Muscle layer of duodenum (tissue), 2 donors: ENCODE data around the gene TUBAL3.
A peak's percentile ranks its signal among the peaks of the same experiment; 100 is the strongest.

Experiments used
- H3K27ac ChIP-seq: one replicate; pipeline ENCODE4 v1.7.0; 2013; ENCODE audit warnings: mild to moderate bottlenecking, low read length
- H3K27me3 ChIP-seq: one replicate; pipeline ENCODE4 v1.7.0; 2013; ENCODE audit warnings: low read depth, mild to moderate bottlenecking, control low read depth, low read length
- H3K36me3 ChIP-seq, 2 donors: one replicate each; pipeline ENCODE4 v1.7.0; 2013; ENCODE audit warnings: low read length in 2 of 2, control low read depth in 1 of 2, mild to moderate bottlenecking in 1 of 2; ENCODE audit not compliant: insufficient read depth in 2 of 2, control insufficient read depth in 1 of 2
- H3K4me1 ChIP-seq, 2 donors: one replicate each; pipeline ENCODE4 v1.7.0; 2013; ENCODE audit warnings: low read length in 2 of 2, mild to moderate bottlenecking in 2 of 2, control low read depth in 1 of 2, moderate library complexity in 1 of 2; ENCODE audit not compliant: insufficient read depth in 2 of 2, control insufficient read depth in 1 of 2
- H3K4me3 ChIP-seq, 2 donors: one replicate each; pipeline ENCODE4 v1.7.0; 2013; ENCODE audit warnings: low read length in 2 of 2, low read depth in 1 of 2, mild to moderate bottlenecking in 1 of 2
- H3K9me3 ChIP-seq, 2 donors: one replicate each; pipeline ENCODE4 v1.7.0; 2013; ENCODE audit warnings: low read length in 2 of 2, control low read depth in 1 of 2, mild to moderate bottlenecking in 1 of 2; ENCODE audit not compliant: control insufficient read depth in 1 of 2
- donor health status: healthy.

Gene TUBAL3

GRCh38 chr10:5404208-5405041 lies at the start of gene TUBAL3:
TSS of gene TUBAL3 (minus strand) at chr10:5404828. CDS start at chr10:5404792, 36 bp downstream.
- no peaks in the 10 kb centered on the region for H3K4me1 ChIP-seq
- H3K9me3 ChIP-seq: no peaks in the 10 kb centered on the region
- peak within 1 kb of the TSS; percentile 13 for H3K27ac ChIP-seq
- H3K27me3 ChIP-seq: no peaks in the 10 kb centered on the region
- H3K36me3 ChIP-seq: no peaks in the 10 kb centered on the region
- peak within 1 kb of the TSS in 1 of 2 donors; percentile 0 for H3K4me3 ChIP-seq

- H3K27ac ChIP-seq: no peak overlapping the region
- no peaks in the 10 kb centered on the region for H3K27me3 ChIP-seq
- peaks cover 42 to 62% of the 10 kb centered on the region in 2 donors for H3K36me3 ChIP-seq
- no peak overlapping the region for H3K4me3 ChIP-seq
- H3K9me3 ChIP-seq: no peaks in the 10 kb centered on the region
- peaks cover 0 to 5% of the 10 kb centered on the region in 2 donors for H3K4me1 ChIP-seq
Measured at GRCh38 chr10:5453749-5454489, 49.3 kb upstream of the TUBAL3 start.

GRCh38 chr10:5450605-5451384 lies 46.2 kb upstream of the TUBAL3 start:
- Histone ChIP-seq H3K27ac (no peak overlapping the region), H3K9me3 (no peaks in the 10 kb centered on the region), H3K27me3 (no peaks in the 10 kb centered on the region), H3K36me3 (peaks cover 29 to 36% of the 10 kb centered on the region in 2 donors), H3K4me3 (no peak overlapping the region), H3K4me1 (peaks cover 0 to 10% of the 10 kb centered on the region in 2 donors)

- Histone ChIP-seq H3K9me3 (no peaks in the 10 kb centered on the region), H3K36me3 (peaks cover 19 to 27% of the 10 kb centered on the region in 2 donors), H3K27ac (peak overlapping the region; percentile 97), H3K4me1 (peaks cover 0 to 11% of the 10 kb centered on the region in 2 donors), H3K27me3 (no peaks in the 10 kb centered on the region), H3K4me3 (peak overlapping the region; percentile 38 to 57)
Measured at GRCh38 chr10:5449823-5450222, 45.2 kb upstream of the TUBAL3 start.

- H3K9me3 ChIP-seq: no peaks in the 10 kb centered on the region
- H3K4me3 ChIP-seq: peak overlapping the region; percentile 46 to 88
Measured at GRCh38 chr10:5449227-5449626, 44.6 kb upstream of the TUBAL3 start.

GRCh38 chr10:5448333-5449001 lies 43.8 kb upstream of the TUBAL3 start:
- Histone ChIP-seq H3K4me1 (peaks cover 0 to 11% of the 10 kb centered on the region in 2 donors), H3K27me3 (no peaks in the 10 kb centered on the region), H3K36me3 (peaks cover 6 to 13% of the 10 kb centered on the region in 2 donors), H3K4me3 (peak overlapping the region; percentile 66 to 88), H3K9me3 (no peaks in the 10 kb centered on the region), H3K27ac (peak overlapping the region; percentile 97)

More at GRCh38 chr10:5449227-5449626, 44.6 kb upstream of the TUBAL3 start:
- H3K36me3 ChIP-seq: peaks cover 13 to 21% of the 10 kb centered on the region in 2 donors
- H3K27ac ChIP-seq: peak overlapping the region; percentile 97
- peaks cover 0 to 11% of the 10 kb centered on the region in 2 donors for H3K4me1 ChIP-seq
- no peaks in the 10 kb centered on the region for H3K27me3 ChIP-seq

- peaks cover 0 to 11% of the 10 kb centered on the region in 2 donors for H3K4me1 ChIP-seq
- H3K36me3 ChIP-seq: peaks cover 0 to 5% of the 10 kb centered on the region in 2 donors
- H3K9me3 ChIP-seq: no peaks in the 10 kb centered on the region
- H3K27me3 ChIP-seq: no peaks in the 10 kb centered on the region
- peak overlapping the region; percentile 66 to 88 for H3K4me3 ChIP-seq
- H3K27ac ChIP-seq: peak overlapping the region; percentile 97
Measured at GRCh38 chr10:5447611-5448071, 43.0 kb upstream of the TUBAL3 start.

- Histone ChIP-seq H3K4me1 (peaks cover 0 to 11% of the 10 kb centered on the region in 2 donors), H3K27ac (peak overlapping the region; percentile 97), H3K4me3 (peak overlapping the region; percentile 66 to 88), H3K9me3 (no peaks in the 10 kb centered on the region), H3K27me3 (no peaks in the 10 kb centered on the region), H3K36me3 (no peaks in the 10 kb centered on the region)
Measured at GRCh38 chr10:5447056-5447455, 42.4 kb upstream of the TUBAL3 start.

- Histone ChIP-seq H3K9me3 (no peaks in the 10 kb centered on the region), H3K27ac (peak overlapping the region; percentile 97), H3K4me1 (peaks cover 0 to 11% of the 10 kb centered on the region in 2 donors)
Measured at GRCh38 chr10:5446390-5446926, 41.8 kb upstream of the TUBAL3 start.

GRCh38 chr10:5445006-5445405 lies 40.4 kb upstream of the TUBAL3 start:
- H3K27ac ChIP-seq: no peak overlapping the region
- H3K27me3 ChIP-seq: no peaks in the 10 kb centered on the region
- H3K4me1 ChIP-seq: peaks cover 0 to 6% of the 10 kb centered on the region in 2 donors
- H3K36me3 ChIP-seq: no peaks in the 10 kb centered on the region
- no peak overlapping the region for H3K4me3 ChIP-seq
- H3K9me3 ChIP-seq: no peaks in the 10 kb centered on the region

More at GRCh38 chr10:5446390-5446926, 41.8 kb upstream of the TUBAL3 start:
- H3K4me3 ChIP-seq: peak overlapping the region; percentile 66 to 88
- no peaks in the 10 kb centered on the region for H3K27me3 ChIP-seq
- no peaks in the 10 kb centered on the region for H3K36me3 ChIP-seq
